D721Med (cell line): ENCODE measurements around the gene MRPL20.

Source experiments
- DNase-seq: peaks from one replicate; pipeline ENCODE4 v3.0.0; 2011; ENCODE audit warnings: low spot score; ENCODE audit not compliant: insufficient read length
- FAIRE-seq: peaks from 2 replicates; lab custom pipeline; 2011; peaks lifted over from hg19 to GRCh38; lab: Jason Lieb, UNC
- TF ChIP-seq, protein P1 (sequence below): IDR thresholded peaks from 2 replicates; pipeline ENCODE4 v1.5.1; 2012; ENCODE audit warnings: mild to moderate bottlenecking, control low read depth; ENCODE audit not compliant: insufficient read depth; ENCODE audit errors: missing control alignments

The MRPL20 gene

DNA sequence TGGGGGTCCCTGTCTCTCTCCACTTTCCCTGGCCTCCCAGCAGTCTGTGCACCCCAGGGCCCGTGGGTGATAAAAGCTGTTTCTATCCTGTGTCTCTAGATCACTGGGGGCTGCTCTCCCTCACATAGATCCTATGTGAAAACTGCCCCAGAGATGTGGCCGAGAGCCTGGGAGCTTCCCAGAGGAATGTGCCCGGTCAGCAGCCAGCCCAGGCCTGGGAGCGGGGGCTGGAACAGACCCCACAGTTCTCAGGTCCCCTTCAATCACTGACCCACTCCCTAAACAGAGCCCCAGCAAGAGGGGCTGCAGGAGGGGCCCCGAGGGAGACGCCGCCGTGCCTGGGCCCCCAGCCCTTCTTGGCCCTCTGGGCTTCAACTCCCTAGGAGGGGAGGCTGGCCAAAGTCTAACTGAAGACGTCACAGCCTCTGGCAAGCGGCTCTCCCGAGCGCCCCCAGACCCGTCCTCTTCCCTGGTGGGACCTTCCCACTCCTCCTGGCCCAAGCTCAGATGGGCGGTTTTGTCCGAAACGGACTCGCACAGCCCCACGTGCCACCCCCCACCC is 49.1 kb downstream of the MRPL20 start:
- no peak for FAIRE-seq

DNA sequence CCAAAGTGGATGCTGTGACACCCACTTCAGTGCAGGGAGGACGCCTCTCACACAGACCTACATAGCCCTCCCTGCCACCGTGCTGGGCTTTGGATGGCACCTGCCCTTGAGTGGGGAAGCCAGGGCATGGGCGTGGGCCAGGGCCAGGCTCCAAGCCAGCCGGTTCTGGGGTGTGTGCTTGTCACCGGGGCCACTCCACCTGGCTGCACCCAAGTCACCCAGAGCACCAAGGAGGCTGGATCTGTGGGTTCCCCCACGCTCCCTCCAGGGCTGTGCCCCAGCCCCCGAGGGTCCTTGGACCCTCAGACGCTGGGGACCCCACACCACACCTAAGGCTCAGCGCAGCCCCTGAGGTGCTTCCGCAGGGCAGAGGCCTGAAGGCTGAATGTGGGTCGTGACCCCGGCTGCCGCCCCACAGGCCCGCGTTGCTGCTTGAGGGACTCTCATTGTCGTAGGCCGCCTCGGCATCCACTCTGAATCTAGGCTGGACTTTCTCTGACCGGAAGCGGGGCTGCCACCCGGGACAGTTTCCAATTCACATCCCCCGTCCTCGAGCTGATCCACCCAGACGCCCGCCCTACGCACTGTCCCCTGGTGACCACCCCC is 50.2 kb downstream of the MRPL20 start:
- no peak for DNase-seq
- no peak for FAIRE-seq
- TF ChIP-seq, protein P1, sequence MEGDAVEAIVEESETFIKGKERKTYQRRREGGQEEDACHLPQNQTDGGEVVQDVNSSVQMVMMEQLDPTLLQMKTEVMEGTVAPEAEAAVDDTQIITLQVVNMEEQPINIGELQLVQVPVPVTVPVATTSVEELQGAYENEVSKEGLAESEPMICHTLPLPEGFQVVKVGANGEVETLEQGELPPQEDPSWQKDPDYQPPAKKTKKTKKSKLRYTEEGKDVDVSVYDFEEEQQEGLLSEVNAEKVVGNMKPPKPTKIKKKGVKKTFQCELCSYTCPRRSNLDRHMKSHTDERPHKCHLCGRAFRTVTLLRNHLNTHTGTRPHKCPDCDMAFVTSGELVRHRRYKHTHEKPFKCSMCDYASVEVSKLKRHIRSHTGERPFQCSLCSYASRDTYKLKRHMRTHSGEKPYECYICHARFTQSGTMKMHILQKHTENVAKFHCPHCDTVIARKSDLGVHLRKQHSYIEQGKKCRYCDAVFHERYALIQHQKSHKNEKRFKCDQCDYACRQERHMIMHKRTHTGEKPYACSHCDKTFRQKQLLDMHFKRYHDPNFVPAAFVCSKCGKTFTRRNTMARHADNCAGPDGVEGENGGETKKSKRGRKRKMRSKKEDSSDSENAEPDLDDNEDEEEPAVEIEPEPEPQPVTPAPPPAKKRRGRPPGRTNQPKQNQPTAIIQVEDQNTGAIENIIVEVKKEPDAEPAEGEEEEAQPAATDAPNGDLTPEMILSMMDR, result no peak

More for the DNA sequence above, 49.1 kb downstream of the MRPL20 start:
- TF ChIP-seq, protein P1, result no peak
- no peak for DNase-seq

DNA sequence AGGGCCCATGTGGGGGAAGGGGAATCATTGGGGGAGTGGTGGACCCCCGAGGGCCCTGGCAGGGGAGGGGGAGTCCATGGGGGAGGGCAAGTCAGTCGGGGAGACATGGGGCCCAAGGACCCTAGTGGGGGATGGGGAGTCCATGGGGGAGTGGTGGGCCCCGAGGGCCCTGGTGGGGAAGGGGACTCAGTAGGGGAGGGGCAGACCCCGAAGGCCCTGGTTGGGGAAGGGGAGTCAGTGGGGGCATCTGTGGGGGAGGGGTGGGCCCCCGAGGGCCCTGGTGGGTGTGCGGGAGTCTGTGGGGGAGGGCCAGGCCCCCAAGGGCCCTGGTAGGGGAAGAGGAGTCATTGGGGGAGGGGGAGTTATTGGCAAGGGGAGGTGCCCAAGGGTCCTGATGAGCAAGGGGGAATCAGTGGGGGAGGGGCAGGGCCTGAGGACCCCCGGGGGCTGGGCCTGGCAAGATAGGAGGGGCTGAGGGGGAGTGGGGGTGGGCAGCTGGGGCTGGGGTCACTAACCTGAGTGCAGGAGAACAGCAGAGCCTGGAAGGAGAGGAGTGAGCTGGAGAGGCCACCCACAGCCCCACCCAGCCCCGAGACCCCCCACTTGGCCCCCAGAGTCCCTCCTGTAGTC is 50.8 kb downstream of the MRPL20 start:
- FAIRE-seq (no peak), DNase-seq (no peak)
- TF ChIP-seq, protein P1, result no peak

DNA sequence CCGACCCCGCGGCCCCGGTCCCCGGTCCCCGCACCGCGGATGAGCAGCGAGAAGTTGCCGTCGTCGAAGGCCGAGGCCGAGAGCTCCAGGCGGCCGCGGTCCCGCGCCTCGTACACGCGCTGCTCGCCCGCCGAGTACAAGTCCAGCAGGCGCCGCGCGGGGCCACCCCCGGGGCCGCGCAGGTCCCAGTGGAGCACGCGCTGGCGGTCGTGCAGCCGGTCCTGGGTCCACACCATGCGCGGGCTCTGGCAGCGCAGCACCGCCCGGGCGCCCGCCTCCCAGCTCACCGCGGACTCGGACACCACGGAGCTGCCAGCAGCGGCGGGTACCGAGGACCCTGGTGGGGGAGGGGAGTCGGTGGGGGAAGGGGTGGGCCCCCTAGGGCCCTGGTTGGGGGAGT is 51.7 kb downstream of the MRPL20 start:
- no peak for DNase-seq
- FAIRE-seq, result no peak
- TF ChIP-seq, protein P1, result no peak

DNA sequence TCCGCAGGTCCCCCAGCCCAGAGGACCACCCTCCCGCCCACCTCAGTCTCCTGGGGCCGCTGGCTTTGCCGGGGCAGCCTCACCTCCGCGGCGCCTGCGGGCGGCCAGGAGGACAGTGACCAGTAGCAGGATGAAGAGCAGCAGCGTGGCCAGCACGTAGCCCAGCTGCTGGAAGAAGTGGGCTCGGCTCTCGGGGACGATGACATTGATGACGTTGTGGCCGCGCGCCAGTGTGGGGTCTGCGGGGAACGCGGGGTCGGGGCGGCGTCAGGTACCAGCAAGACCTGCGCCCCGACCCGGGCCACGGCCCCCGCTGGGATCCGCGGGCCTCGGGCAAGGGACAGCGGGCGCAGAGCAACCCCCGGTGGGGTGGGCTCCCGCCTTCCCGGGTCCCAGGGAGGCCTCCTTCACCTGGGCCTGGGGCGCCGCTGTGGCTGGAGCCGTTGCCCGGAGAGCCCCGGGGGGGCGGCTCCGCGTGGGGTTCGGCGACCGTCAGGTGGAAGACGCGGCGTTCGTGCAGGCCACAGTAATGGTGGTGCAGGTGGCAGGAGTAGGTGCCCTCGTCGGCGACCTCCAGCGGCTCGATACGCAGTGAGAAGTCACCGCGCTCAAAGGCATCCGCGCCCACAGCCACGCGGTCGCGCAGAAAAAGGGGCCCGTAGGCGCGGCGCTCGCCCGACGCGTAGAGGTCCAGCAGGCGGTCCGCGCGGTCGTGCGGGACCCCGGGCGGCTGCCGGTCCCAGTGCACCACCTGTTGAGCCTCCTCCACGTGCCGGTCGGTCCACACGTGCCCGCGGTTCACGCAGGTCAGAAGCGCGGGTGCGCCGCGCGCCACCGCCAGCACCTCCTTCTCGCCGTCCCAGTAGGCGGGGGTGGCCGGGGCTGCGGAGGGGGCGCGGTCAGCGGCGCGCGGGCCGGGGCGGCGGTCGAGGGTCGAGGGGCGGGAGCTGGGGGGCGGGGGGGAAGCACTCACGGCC is 52.5 kb downstream of the MRPL20 start:
- FAIRE-seq, result no peak
- TF ChIP-seq, protein P1, result no peak
- no peak for DNase-seq

DNA sequence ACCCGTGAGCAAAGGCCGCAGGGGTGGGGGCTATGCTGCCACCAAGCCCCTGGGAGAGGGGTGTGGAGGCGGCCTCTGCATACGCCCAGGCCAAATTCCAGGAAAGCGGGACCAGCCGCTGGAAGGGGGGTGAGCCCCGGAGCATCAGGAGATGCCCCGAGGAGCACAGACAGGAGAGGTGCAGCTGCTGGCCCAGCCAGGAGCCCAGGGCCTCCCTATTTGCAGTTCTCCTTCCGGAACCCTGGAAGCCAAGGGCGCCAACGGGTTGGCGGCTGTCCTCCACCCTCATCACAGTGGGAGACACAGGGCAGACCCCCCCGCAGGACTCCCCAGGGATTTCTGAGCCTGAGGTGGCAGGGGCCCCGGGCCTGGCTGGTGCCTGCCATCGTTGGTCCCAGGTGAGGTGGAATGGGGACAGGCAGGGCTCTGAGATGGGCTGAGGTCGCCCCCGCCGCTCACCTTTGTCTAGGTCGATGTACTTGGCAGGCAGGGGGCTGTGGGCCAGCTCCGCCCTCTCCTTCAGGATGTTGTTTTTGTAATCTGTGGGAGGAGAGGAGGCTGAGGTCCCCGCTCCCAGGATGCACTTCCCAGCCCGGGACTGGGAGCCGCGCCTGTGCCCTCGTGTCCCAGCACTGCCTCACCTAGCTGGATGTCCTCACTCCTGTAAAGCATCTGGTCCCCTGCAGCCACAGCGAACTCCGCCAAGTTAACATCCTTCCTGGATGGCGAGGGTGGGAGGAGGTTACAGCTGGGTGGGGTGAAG is 53.5 kb downstream of the MRPL20 start:
- FAIRE-seq, result no peak
- TF ChIP-seq, protein P1, result no peak
- no peak for DNase-seq
